Skeletal muscle satellite cell (primary cell): Measurements from ENCODE around the gene EEA1. TPM values are rescaled to one million over a fixed set of nuclear protein-coding genes. Genes with fewer than 3 reads are reported as not detected.
"Not testable (repeated sequence)": the region's sequence is repeated elsewhere in the genome, so short reads cannot be mapped to it uniquely, and the experiment has no call there.

ENCODE experiments used
- H3K27me3 ChIP-seq: 2 replicates; pipeline ENCODE4 v1.7.0; 2013; ENCODE audit warnings: low read length; ENCODE audit not compliant: control insufficient read depth, insufficient read depth
- H3K36me3 ChIP-seq: 2 replicates; pipeline ENCODE4 v1.7.0; 2013; ENCODE audit warnings: mild to moderate bottlenecking, control low read depth, low read length; ENCODE audit not compliant: insufficient read depth
- H3K4me1 ChIP-seq: 2 replicates; pipeline ENCODE4 v1.7.0; 2013; ENCODE audit warnings: low read length; ENCODE audit not compliant: control insufficient read depth, insufficient read depth
- H3K4me2 ChIP-seq: 2 replicates; pipeline ENCODE4 v1.7.0; 2013; ENCODE audit warnings: mild to moderate bottlenecking, low read length
- H3K4me3 ChIP-seq: 2 replicates; pipeline ENCODE4 v1.7.0; 2013; ENCODE audit warnings: low read length
- H3K9ac ChIP-seq: 2 replicates; pipeline ENCODE4 v1.7.0; 2013; ENCODE audit warnings: mild to moderate bottlenecking, low read depth, low read length, moderate library complexity
- H3K9me3 ChIP-seq: replicated peaks from 2 replicates; pipeline ENCODE4 v1.7.0; 2013; ENCODE audit warnings: mild to moderate bottlenecking, control low read depth, low read length
- total RNA-seq: library from RNA; depleted of rRNA; stranded (reverse); fragments of >200 nt; gene quantifications from 2 replicates; pipeline ENCODE4 v1.2.3, GENCODE V29; 2012; rRNA removed

The EEA1 gene
- 20.1 and 27.1 TPM in 2 replicates for total RNA-seq

- peak within 1 kb of the TSS; percentile 97 for H3K4me2 ChIP-seq
- H3K4me1 ChIP-seq, result peaks cover 26% of the 10 kb centered on the region
- H3K36me3 ChIP-seq, result no peaks in the 10 kb centered on the region
- no peaks in the 10 kb centered on the region for H3K9me3 ChIP-seq
- peak within 1 kb of the TSS; percentile 86 for H3K9ac ChIP-seq
- peak within 1 kb of the TSS; percentile 92 for H3K4me3 ChIP-seq
- no peaks in the 10 kb centered on the region for H3K27me3 ChIP-seq
Observed at GRCh38 chr12:92928962-92929915, at the start of gene EEA1. Gene EEA1 (minus strand): TSS chr12:92929295. CDS start chr12:92929066, 229 bp downstream.

GRCh38 chr12:92978607-92979006, 49.5 kb upstream of the EEA1 start:
- no peak overlapping the region for H3K9ac ChIP-seq
- no peak overlapping the region for H3K4me2 ChIP-seq
- no peaks in the 10 kb centered on the region for H3K36me3 ChIP-seq
- peaks cover 5% of the 10 kb centered on the region for H3K9me3 ChIP-seq
- no peak overlapping the region for H3K4me3 ChIP-seq
- no peaks in the 10 kb centered on the region for H3K27me3 ChIP-seq
- H3K4me1 ChIP-seq, result no peaks in the 10 kb centered on the region

- Histone ChIP-seq H3K4me3 (no peak overlapping the region), H3K4me2 (no peak overlapping the region), H3K36me3 (no peaks in the 10 kb centered on the region), H3K9me3 (peaks cover 5% of the 10 kb centered on the region), H3K4me1 (peaks cover 3% of the 10 kb centered on the region), H3K9ac (no peak overlapping the region), H3K27me3 (no peaks in the 10 kb centered on the region)
Observed at GRCh38 chr12:92977326-92977725, 48.2 kb upstream of the EEA1 start.

- H3K9ac ChIP-seq, result no peak overlapping the region
- no peak overlapping the region for H3K4me3 ChIP-seq
- no peak overlapping the region for H3K4me2 ChIP-seq
Observed at GRCh38 chr12:92974759-92975158, 45.7 kb upstream of the EEA1 start.

GRCh38 chr12:92973614-92974013, 44.5 kb upstream of the EEA1 start:
- Histone ChIP-seq H3K4me2 (no peak overlapping the region), H3K9me3 (peaks cover 5% of the 10 kb centered on the region)

More at GRCh38 chr12:92974759-92975158, 45.7 kb upstream of the EEA1 start:
- peaks cover 22% of the 10 kb centered on the region for H3K4me1 ChIP-seq
- H3K27me3 ChIP-seq, result no peaks in the 10 kb centered on the region
- H3K36me3 ChIP-seq, result no peaks in the 10 kb centered on the region
- H3K9me3 ChIP-seq, result peaks cover 5% of the 10 kb centered on the region

GRCh38 chr12:92971859-92972524, 42.9 kb upstream of the EEA1 start:
- H3K4me2 ChIP-seq, result peak overlapping the region; percentile 76
- H3K9ac ChIP-seq, result peak overlapping the region; percentile 59
- peaks cover 5% of the 10 kb centered on the region for H3K9me3 ChIP-seq
- peaks cover 35% of the 10 kb centered on the region for H3K4me1 ChIP-seq
- no peaks in the 10 kb centered on the region for H3K36me3 ChIP-seq
- H3K27me3 ChIP-seq, result no peaks in the 10 kb centered on the region
- H3K4me3 ChIP-seq, result peak overlapping the region; percentile 55

More at GRCh38 chr12:92973614-92974013, 44.5 kb upstream of the EEA1 start:
- Histone ChIP-seq H3K4me1 (peaks cover 27% of the 10 kb centered on the region), H3K27me3 (no peaks in the 10 kb centered on the region), H3K36me3 (no peaks in the 10 kb centered on the region), H3K4me3 (no peak overlapping the region), H3K9ac (no peak overlapping the region)

- H3K27me3 ChIP-seq, result no peaks in the 10 kb centered on the region
- peak overlapping the region; percentile 1 for H3K4me3 ChIP-seq
- H3K36me3 ChIP-seq, result no peaks in the 10 kb centered on the region
- peak overlapping the region; percentile 37 for H3K4me2 ChIP-seq
- H3K9ac ChIP-seq, result no peak overlapping the region
- peaks cover 35% of the 10 kb centered on the region for H3K4me1 ChIP-seq
- no peaks in the 10 kb centered on the region for H3K9me3 ChIP-seq
Observed at GRCh38 chr12:92968176-92968813, 39.2 kb upstream of the EEA1 start.

GRCh38 chr12:92964378-92964777, 35.3 kb upstream of the EEA1 start:
- not testable (repeated sequence) for H3K9ac ChIP-seq, H3K27me3 ChIP-seq, H3K4me2 ChIP-seq, H3K9me3 ChIP-seq, H3K36me3 ChIP-seq, H3K4me3 ChIP-seq
- peaks cover 13% of the 10 kb centered on the region for H3K4me1 ChIP-seq

GRCh38 chr12:92961949-92962348, 32.9 kb upstream of the EEA1 start:
- H3K36me3 ChIP-seq, result no peaks in the 10 kb centered on the region
- H3K9ac ChIP-seq, result no peak overlapping the region
- no peak overlapping the region for H3K4me3 ChIP-seq
- H3K9me3 ChIP-seq, result peaks cover 2% of the 10 kb centered on the region
- no peak overlapping the region for H3K4me2 ChIP-seq
- H3K27me3 ChIP-seq, result no peaks in the 10 kb centered on the region
- H3K4me1 ChIP-seq, result peaks cover 3% of the 10 kb centered on the region

- no peaks in the 10 kb centered on the region for H3K27me3 ChIP-seq
- H3K4me1 ChIP-seq, result peaks cover 6% of the 10 kb centered on the region
Observed at GRCh38 chr12:92955997-92956663, 27.0 kb upstream of the EEA1 start.

GRCh38 chr12:92953747-92954146, 24.7 kb upstream of the EEA1 start:
- Histone ChIP-seq H3K9me3 (peaks cover 2% of the 10 kb centered on the region), H3K9ac (no peak overlapping the region), H3K4me2 (no peak overlapping the region)

More at GRCh38 chr12:92955997-92956663, 27.0 kb upstream of the EEA1 start:
- no peaks in the 10 kb centered on the region for H3K36me3 ChIP-seq
- H3K9me3 ChIP-seq, result peaks cover 2% of the 10 kb centered on the region
- H3K4me3 ChIP-seq, result no peak overlapping the region
- no peak overlapping the region for H3K4me2 ChIP-seq
- H3K9ac ChIP-seq, result no peak overlapping the region

More at GRCh38 chr12:92953747-92954146, 24.7 kb upstream of the EEA1 start:
- H3K4me1 ChIP-seq, result peaks cover 6% of the 10 kb centered on the region
- H3K27me3 ChIP-seq, result no peaks in the 10 kb centered on the region
- H3K36me3 ChIP-seq, result no peaks in the 10 kb centered on the region
- no peak overlapping the region for H3K4me3 ChIP-seq
